Smooth muscle cell of the brain vasculature (primary cell): Measurements from ENCODE around the gene SLC37A1.
"Not testable (repeated sequence)": the region's sequence is repeated elsewhere in the genome, so short reads cannot be mapped to it uniquely, and the experiment has no call there.

Source experiments
- DNase-seq: peaks from one replicate; pipeline ENCODE4 v3.0.0-alpha.2; 2012; ENCODE audit warnings: low read depth, low spot score

SLC37A1 gene

GRCh38 chr21:42592156-42592820 lies 78.6 kb downstream of the SLC37A1 start:
- no peak for DNase-seq

DNA sequence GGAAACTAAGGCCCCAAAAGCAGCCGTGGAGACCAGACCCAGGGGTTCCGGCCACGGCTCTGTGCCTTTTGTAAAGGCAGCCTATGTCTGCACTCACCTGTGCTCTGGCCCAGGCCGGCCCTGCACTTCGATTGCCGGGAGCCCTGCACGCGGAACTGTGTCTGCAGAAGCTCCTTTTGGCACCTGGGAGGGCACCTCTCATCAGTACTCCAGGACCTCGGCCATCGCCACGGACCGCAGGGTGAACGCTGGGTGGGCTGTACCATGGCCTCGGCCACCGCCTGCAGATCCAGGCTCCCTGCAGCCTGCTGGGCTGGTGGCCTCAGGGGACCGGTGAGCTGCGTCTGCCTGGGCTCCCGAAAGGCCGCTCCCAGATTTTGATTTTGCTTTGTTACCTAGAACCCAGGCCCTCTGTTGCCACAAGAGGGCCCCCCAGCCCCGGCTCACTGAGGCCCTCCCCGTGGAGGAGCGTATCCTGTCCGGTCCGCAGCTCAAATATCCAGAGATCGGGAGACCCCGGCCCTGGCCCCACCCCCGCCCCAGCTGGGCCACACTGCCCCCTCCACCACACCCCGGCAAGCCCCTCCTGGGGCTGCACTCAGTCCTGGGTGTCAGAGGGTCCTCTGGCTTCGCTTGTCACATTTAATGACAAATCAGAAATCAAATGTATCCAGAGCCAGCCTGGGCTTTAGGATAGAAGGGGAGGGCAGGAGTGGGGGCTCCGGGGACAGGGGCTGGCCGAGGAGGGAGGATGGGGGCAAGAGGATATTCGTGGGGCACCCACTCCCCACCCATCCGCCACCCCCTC lies 79.6 kb downstream of the SLC37A1 start:
- DNase-seq: peak; percentile 15

DNA sequence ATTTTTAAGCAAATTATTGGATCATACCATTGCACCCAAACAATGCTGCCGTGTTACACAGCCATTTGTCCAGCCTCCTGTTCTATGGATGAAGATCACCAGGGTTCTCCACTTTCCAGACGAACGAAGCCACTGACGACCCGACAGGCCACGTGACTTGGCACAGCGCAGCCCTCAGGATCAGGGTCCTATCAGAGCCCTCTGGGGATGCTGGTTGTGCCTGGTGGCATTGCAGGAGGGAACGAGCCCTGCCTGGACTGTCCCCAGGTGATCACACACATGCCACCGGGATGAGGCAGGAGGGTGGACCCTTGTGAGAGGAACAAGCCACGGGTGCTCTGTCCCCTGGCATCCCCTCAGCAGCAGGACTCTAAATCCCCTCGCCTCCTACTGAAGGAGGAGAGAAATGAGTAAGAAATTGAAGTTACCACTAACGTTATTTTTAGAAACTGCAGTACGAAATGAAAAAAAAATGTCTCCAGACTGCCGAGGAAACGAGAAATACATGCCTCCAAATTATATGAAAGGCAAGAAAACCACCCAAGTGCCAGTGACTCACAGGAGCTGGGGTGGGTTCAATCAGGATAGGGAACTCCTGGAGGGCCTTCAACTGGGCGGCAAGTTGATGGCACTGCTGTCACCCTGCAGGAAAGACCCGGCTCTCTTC lies 81.1 kb downstream of the SLC37A1 start:
- no peak for DNase-seq

DNA sequence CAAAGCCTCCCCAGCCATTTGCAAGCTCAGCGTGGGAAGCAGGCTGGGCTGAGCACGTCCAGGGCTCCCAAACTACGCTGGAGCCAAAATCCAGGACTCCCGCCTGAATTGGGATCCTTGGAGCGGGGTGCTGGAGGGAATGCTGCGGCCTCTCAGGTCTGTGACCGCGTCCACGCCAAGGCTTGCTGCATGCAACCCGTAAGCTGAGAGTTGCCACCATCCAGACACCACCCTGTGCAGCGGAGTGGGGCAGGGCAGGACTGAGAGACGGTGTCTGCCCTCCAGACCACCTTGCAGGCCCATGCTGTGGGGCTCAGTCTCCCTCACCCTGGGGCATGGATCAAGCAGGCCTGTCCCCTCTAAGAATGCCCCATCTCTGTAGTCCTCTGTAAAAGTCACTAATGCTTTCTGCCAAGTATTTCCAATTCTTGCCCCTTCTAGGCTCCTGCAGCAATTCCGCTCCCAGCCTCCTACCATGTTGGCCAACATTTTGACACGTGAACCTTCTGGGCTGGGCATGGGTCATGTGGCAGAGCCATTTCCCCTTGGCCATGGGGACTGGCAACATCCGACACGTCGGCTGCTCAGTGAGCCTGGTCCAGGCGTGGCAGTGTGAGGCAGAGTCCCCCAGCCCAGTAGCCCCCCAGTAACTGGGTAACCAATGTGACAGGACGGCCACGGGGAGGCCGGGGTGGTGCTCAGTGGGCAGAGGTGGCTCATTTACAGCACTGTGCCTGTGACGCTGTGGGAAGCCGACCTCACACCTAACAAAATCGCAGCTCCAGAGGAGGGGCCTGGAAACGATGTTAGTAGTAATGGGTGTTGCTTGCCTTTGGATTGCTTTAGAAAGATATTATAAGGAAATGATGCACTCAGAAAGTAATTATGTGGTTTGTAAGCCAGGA lies 81.9 kb downstream of the SLC37A1 start:
- no peak for DNase-seq

DNA sequence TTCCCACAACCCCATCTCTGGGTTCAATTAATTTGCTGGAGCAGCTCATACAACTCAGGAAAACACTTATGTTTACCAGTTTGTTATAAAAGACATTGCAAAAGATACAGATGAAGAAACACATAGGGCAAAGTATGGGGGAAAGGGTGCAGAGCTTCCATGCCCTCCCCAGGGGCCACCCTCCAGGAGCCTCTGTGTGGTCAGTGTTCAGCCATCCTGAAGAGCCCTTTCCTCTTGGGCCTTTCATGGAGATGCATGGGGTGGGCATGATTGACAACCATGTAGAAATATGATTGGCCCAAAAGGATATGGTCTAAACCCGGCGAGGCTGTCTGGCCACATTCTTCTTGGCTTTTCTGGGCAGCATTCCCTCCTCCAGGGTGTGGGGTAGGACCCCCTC lies 83.0 kb downstream of the SLC37A1 start:
- DNase-seq: no peak

GRCh38 chr21:42597487-42598158 lies 84.0 kb downstream of the SLC37A1 start:
- no peak for DNase-seq

- no peak for DNase-seq
Observed at GRCh38 chr21:42598159-42598735, 84.6 kb downstream of the SLC37A1 start.

DNA sequence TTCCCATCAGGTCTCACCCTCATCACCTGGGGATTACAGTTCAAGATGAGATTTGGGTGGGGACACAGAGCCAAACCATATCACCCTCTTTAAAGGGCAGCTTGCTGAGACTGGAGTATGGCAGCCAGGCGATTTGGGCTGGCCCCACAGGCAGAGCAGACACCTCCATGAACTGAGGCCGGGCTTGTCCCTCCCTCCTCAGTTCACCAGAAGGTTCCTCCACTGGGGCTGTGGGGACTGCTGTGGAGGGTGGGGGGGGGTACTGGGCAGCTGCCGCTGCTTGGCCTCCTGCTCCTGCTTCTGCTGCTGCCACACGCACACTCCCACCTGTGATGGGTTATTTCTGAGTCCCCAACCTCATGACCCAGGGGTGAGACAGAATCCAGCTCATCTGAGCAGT lies 85.8 kb downstream of the SLC37A1 start:
- DNase-seq: no peak

DNA sequence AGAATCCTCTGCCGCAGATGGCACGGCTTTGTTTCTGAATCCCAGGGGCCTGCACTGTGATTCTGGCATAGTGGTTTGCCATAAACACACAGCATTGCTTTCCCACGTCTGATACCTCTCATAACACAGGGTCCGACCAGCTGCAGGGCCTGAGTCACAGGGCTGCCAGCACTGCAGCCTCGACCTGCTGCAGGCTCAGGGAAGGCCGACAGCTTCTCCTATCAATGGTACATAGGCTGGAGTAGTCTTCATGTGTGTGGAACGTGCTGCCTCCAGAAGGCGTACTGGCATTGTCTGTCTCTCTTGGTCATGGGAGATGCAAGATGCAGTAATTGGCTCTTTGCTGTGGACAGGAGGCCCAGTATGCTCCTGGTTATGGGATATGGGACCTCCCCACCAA lies 86.3 kb downstream of the SLC37A1 start:
- no peak for DNase-seq

GRCh38 chr21:42601656-42602055 lies 88.0 kb downstream of the SLC37A1 start:
- no peak for DNase-seq

DNA sequence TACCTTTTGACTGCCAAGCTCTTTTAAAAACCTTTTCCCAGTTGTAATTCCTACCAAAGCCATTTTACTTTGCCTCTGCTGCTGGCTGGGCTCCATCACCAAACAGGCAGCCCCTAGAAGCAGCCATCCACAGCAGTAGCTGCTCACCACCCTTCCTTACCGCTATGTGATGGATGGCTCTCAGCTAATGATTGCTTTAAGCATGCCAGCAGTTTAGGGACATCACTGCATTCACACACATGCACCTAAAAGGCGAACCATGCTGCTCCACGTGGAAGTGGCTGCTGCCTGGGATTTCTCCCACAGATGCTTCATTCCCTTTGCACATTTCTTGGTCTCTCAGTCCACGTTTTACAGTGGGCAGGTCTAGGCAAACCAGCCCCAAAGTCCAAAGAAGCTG lies 93.5 kb downstream of the SLC37A1 start:
- no peak for DNase-seq

- DNase-seq: no peak
Observed at GRCh38 chr21:42607525-42608102, 94.0 kb downstream of the SLC37A1 start.

GRCh38 chr21:42608446-42608845 lies 94.8 kb downstream of the SLC37A1 start:
- no peak for DNase-seq

DNA sequence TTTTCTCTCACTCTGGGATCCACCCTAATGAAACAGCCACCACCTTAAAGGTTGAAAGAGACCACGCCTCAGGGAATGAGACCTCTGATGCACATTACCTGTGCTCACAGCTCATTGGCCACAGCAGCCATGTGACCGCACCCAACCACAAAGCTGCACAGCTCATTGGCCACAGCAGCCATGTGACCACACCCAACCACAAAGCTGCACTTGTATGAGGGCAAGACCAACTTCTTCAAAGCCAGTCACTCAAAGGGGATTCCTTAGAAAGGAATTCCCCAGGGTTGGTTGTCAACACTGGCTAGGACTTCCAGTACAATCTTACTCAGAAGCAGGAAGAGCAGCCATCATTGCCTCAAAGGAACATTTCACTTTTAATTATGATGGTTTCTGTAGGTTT lies 96.2 kb downstream of the SLC37A1 start:
- no peak for DNase-seq

DNA sequence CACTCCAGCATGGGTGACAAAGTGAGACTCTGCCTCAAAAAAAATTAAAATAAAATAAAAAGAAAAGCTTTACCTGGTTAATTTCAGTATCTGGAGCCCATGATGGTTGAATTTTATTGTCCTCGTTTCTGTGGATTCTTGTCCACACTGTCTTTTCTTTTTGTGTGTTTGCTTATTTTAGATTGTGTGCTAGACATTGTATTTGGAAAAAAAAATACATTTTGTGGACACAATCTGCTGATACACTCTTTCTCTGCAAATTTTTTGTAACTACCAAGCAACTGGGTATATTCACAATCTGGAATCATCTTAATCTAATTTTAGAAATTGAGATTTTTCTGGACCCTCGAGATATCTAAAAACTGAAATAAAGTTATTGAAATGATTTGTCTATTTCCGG lies 98.2 kb downstream of the SLC37A1 start:
- DNase-seq: no peak

GRCh38 chr21:42612390-42612789 lies 98.7 kb downstream of the SLC37A1 start:
- DNase-seq: no peak

DNA sequence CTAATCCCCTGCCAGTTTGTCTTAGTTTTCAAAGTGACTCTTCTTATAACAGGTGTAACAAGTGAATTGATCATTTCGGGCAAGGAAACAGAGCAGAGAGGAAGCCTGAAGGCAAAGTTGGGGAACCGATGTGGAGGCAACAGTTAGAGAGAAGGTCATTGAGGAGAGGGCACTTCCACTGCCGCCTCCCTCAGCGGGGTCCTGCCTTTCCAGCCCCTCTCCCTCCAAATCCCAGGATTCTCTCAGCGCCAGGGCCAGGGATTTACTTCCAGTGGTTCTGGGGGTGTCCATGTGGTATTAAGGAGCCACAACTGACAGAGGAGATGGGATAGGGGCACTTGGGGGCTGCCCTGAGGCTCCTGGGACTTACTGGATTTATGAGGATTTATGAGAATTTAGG lies 100.1 kb downstream of the SLC37A1 start:
- DNase-seq: no peak

- DNase-seq: no peak
Observed at GRCh38 chr21:42614396-42614795, 100.7 kb downstream of the SLC37A1 start.

DNA sequence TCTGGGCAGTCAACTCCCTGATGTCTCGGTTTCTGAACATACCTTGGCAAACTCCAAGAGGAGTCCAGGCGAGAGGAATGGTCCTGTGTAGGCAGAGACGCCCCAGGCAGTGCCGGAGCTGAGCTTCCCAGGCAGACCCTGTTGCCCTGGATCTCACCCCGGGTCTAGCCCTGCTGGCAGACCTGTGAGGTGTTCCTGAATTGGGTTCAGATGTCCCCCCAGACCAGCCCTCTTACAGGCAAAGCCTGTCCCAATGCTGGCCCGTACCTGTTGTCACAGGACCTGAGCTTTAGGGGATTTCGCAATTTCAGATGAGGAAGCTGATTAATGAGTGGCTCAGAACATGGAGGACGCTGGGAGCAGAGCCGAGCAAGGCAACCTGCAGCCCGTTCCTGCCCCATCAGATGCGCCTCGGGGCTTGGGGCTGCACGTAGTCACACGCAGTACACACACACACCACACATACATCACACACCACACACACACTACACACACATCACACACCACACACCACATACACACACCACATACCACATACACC lies 101.2 kb downstream of the SLC37A1 start:
- no peak for DNase-seq

GRCh38 chr21:42615377-42615776 lies 101.7 kb downstream of the SLC37A1 start:
- not testable (repeated sequence) for DNase-seq
